Measurements from ENCODE around the gene ABCB8. TPM values are rescaled to one million over a fixed set of nuclear protein-coding genes. Genes with fewer than 3 reads are reported as not detected.

The ABCB8 gene
- polyA plus RNA-seq, 1 donor (not counting 4 experiments of a cell fraction or from before 2014, with no cell fraction given): 15.5 TPM

- no peak overlapping the region for H3K4me3 ChIP-seq (ENCODE audit: control insufficient read depth in 2 of 3, extremely low read depth in 1 of 3, insufficient read depth in 2 of 3, low read depth in 1 of 3, low read length in 3 of 3)
- peaks cover 42% of the 10 kb centered on the region for H3K27me3 ChIP-seq (ENCODE audit: control insufficient read depth, extremely low read depth, insufficient read depth, low read length)
- FAIRE-seq (no peak), DNase-seq (ENCODE audit: low read depth, low spot score) (no peak)
- no peaks in the 10 kb centered on the region for H3K79me2 ChIP-seq (ENCODE audit: control insufficient read depth, insufficient read depth, low read length)
- dilution Hi-C loops (cut with MboI; ENCODE audit: extremely low pct_ligation_motif_present, low sequenced_read_pairs): no loop called here
- H2AFZ ChIP-seq (ENCODE audit: control insufficient read depth, low read length): no peak overlapping the region
- no peaks in the 10 kb centered on the region for H3K36me3 ChIP-seq (ENCODE audit: control insufficient read depth in 2 of 2, extremely low read depth in 1 of 2, insufficient read depth in 2 of 2, low read length in 2 of 2)
- no peaks in the 10 kb centered on the region for H3K9me3 ChIP-seq (ENCODE audit: control insufficient read depth, low read depth, low read length)
- H3K9me1 ChIP-seq (ENCODE audit: control insufficient read depth, extremely low read depth, insufficient read depth, low read length): no peaks in the 10 kb centered on the region
- no peak overlapping the region for H3K9ac ChIP-seq (ENCODE audit: control insufficient read depth, extremely low read depth, insufficient read depth, low read length)
- H4K20me1 ChIP-seq (ENCODE audit: control insufficient read depth, extremely low read depth, insufficient read depth, low read length): no peaks in the 10 kb centered on the region
- no peak for TF ChIP-seq CTCF (optimal IDR thresholded peaks at IDR 0.05 in 1 of 3, IDR thresholded peaks at IDR 0.05 in 1 of 3, conservative IDR thresholded peaks at IDR 0.05 in 1 of 3; ENCODE audit: extremely low read depth in 1 of 3, insufficient read depth in 2 of 3, low read length in 3 of 3)
- TF ChIP-seq EZH2 (IDR thresholded peaks at IDR 0.05; ENCODE audit: low read length): no peak
- no peak overlapping the region for H3K4me2 ChIP-seq (ENCODE audit: control insufficient read depth, extremely low read depth, insufficient read depth, low read depth, low read length)
- H3K4me1 ChIP-seq (ENCODE audit: control insufficient read depth, extremely low read depth, insufficient read depth, low read length): no peaks in the 10 kb centered on the region
- no peak overlapping the region for H3K27ac ChIP-seq (ENCODE audit: control insufficient read depth, insufficient read depth, low read length)
Observed at GRCh38 chr7:150982351-150982750, 45.9 kb upstream of the ABCB8 start.

- H3K27me3 ChIP-seq (ENCODE audit: control insufficient read depth, extremely low read depth, insufficient read depth, low read length): peaks cover 33% of the 10 kb centered on the region
- H3K4me3 ChIP-seq (ENCODE audit: control insufficient read depth in 2 of 3, extremely low read depth in 1 of 3, insufficient read depth in 2 of 3, low read depth in 1 of 3, low read length in 3 of 3): no peak overlapping the region
- no peaks in the 10 kb centered on the region for H3K36me3 ChIP-seq (ENCODE audit: control insufficient read depth in 2 of 2, extremely low read depth in 1 of 2, insufficient read depth in 2 of 2, low read length in 2 of 2)
- H3K9me1 ChIP-seq (ENCODE audit: control insufficient read depth, extremely low read depth, insufficient read depth, low read length): no peaks in the 10 kb centered on the region
- no peak overlapping the region for H2AFZ ChIP-seq (ENCODE audit: control insufficient read depth, low read length)
- FAIRE-seq: no peak
- H4K20me1 ChIP-seq (ENCODE audit: control insufficient read depth, extremely low read depth, insufficient read depth, low read length): no peaks in the 10 kb centered on the region
- no peaks in the 10 kb centered on the region for H3K79me2 ChIP-seq (ENCODE audit: control insufficient read depth, insufficient read depth, low read length)
- no peaks in the 10 kb centered on the region for H3K9me3 ChIP-seq (ENCODE audit: control insufficient read depth, low read depth, low read length)
- no peak overlapping the region for H3K4me2 ChIP-seq (ENCODE audit: control insufficient read depth, extremely low read depth, insufficient read depth, low read depth, low read length)
- no peaks in the 10 kb centered on the region for H3K4me1 ChIP-seq (ENCODE audit: control insufficient read depth, extremely low read depth, insufficient read depth, low read length)
- TF ChIP-seq EZH2 (IDR thresholded peaks at IDR 0.05; ENCODE audit: low read length): no peak
- TF ChIP-seq CTCF (optimal IDR thresholded peaks at IDR 0.05 in 1 of 3, IDR thresholded peaks at IDR 0.05 in 1 of 3, conservative IDR thresholded peaks at IDR 0.05 in 1 of 3; ENCODE audit: extremely low read depth in 1 of 3, insufficient read depth in 2 of 3, low read length in 3 of 3): no peak
- H3K9ac ChIP-seq (ENCODE audit: control insufficient read depth, extremely low read depth, insufficient read depth, low read length): no peak overlapping the region
- dilution Hi-C loops (cut with MboI; ENCODE audit: extremely low pct_ligation_motif_present, low sequenced_read_pairs): no loop called here
- no peak overlapping the region for H3K27ac ChIP-seq (ENCODE audit: control insufficient read depth, insufficient read depth, low read length)
- DNase-seq (ENCODE audit: low read depth, low spot score): peak; percentile 23
Observed at GRCh38 chr7:150983893-150984368, 44.3 kb upstream of the ABCB8 start.

All from keratinocyte (primary cell).